Fibroblast of villous mesenchyme (primary cell): Measurements from ENCODE around the gene SSR1. TPM values are rescaled to one million over a fixed set of nuclear protein-coding genes. Genes with fewer than 3 reads are reported as not detected.
"Not testable (repeated sequence)": the region's sequence is repeated elsewhere in the genome, so short reads cannot be mapped to it uniquely, and the experiment has no call there.

Experiments
- DNase-seq: peaks from one replicate; pipeline ENCODE4 v3.0.0-alpha.2; 2010; ENCODE audit warnings: low read depth
- H3K4me3 ChIP-seq: 2 replicates; pipeline ENCODE4 v1.5.1; 2011; ENCODE audit warnings: low read depth, mild to moderate bottlenecking, low read length
- total RNA-seq: library from RNA; depleted of rRNA; stranded (reverse); fragments of >200 nt; gene quantifications from 2 replicates; pipeline ENCODE4 v1.2.3, GENCODE V29; 2012
- TF ChIP-seq, protein P1 (sequence below): IDR thresholded peaks from 2 replicates; pipeline ENCODE4 v1.5.1; 2012; ENCODE audit warnings: low read depth, mild to moderate bottlenecking, low read length; ENCODE audit not compliant: insufficient read depth

Gene SSR1
- total RNA-seq, 1 donor: 203 TPM

DNA sequence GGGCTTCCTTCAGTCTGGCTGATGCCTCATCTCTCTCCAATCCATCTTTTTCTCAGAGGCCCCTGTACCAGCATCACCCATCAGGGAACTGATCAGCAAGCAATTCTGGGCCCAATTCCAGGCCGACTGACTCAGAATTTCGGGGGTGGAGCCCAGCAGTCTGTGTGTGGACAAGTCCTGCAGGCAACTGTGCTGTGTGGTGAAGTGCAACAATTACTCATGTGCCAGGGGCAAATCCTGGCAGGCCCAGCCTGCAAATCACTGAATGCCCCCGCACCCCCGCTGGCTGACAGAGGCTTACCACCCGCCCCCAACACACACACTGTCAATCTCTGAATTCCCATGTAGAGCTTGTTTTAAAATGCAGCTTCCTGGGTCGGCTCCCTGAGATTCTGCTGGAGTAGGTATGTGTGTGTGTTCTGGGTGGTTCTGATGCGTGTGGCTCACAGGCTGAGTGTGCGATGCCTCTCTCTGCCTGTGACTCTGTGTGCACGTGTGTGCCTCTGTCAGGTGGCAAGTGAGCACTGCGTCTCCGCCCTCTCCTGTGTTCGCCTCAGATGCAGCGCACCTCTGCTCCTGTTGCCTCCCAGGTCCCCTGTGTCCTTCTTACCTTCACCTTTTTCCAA, 45.4 kb downstream of the SSR1 start:
- H3K4me3 ChIP-seq: no peak overlapping the region
- TF ChIP-seq, protein P1, sequence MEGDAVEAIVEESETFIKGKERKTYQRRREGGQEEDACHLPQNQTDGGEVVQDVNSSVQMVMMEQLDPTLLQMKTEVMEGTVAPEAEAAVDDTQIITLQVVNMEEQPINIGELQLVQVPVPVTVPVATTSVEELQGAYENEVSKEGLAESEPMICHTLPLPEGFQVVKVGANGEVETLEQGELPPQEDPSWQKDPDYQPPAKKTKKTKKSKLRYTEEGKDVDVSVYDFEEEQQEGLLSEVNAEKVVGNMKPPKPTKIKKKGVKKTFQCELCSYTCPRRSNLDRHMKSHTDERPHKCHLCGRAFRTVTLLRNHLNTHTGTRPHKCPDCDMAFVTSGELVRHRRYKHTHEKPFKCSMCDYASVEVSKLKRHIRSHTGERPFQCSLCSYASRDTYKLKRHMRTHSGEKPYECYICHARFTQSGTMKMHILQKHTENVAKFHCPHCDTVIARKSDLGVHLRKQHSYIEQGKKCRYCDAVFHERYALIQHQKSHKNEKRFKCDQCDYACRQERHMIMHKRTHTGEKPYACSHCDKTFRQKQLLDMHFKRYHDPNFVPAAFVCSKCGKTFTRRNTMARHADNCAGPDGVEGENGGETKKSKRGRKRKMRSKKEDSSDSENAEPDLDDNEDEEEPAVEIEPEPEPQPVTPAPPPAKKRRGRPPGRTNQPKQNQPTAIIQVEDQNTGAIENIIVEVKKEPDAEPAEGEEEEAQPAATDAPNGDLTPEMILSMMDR: no peak
- peak; percentile 76 for DNase-seq

DNA sequence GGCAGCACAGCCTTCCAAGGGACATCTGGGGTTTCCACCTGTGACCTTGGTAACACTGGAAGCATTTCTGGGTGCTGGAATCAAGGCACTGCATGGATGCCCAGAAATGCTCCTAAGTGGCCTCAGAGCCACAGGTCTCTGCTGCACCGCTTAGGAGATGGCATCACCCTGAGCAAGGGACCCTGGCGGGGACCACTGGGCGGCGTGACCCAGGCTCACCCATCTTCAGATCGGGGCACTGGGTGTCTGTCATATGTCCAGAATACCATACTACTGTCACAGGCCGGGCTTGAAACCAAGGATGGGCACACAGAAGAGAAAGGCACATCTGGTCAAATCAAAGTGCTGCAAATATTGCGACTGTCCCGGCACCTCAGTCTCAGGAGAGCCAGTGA, 45.9 kb downstream of the SSR1 start:
- no peak for DNase-seq

DNA sequence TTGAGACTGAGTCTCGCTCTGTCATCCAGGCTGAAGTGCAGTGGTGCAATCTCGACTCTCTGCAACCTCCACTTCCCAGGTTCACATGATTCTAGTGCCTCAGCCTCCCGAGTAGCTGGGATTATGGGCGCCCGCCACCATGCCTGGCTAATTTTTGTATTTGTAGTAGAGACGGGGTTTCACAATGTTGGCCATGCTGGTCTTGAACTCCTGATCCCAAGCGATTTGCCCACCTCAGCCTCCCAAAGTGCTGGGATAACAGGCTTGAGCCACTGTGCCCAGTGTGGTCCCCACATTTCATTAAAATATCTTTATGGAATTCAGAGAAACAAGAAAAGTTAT, 47.6 kb downstream of the SSR1 start:
- not testable (repeated sequence) for DNase-seq, H3K4me3 ChIP-seq

More for the DNA sequence above, 45.9 kb downstream of the SSR1 start:
- TF ChIP-seq, protein P1: no peak
- no peak overlapping the region for H3K4me3 ChIP-seq

DNA sequence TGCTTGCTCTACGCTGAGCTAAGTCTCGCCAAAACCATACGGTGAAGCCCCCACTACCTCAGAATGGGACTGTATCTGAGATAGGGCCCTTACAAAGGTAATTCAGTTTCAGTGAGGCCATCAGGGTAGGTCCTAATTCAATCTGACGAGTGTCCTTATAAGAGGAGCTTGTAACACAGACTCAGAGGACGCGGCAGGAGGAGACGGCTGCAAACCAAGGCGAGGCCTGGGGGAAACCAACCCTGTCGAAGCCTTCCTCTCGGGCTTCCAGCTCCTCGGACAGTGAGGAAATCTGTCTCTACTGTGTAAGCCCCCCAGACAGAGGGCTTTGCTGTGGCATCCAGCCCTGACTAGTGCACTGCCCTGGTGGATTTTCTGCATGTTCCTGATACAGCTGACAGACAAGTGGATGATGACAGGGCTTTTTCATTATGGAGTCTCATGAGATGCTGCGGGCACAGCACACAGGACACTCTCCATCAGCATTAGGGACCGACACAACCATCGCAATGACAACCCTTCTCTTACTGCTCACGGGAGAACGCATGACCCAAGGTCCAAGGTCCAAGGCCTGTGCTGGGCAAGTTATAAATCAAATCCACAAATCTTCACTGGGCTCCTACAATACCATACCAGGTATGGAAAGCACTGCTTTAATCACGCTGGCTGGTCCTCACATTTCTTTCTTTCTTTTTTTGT, 48.2 kb downstream of the SSR1 start:
- TF ChIP-seq, protein P1: no peak
- H3K4me3 ChIP-seq: no peak overlapping the region
- no peak for DNase-seq

DNA sequence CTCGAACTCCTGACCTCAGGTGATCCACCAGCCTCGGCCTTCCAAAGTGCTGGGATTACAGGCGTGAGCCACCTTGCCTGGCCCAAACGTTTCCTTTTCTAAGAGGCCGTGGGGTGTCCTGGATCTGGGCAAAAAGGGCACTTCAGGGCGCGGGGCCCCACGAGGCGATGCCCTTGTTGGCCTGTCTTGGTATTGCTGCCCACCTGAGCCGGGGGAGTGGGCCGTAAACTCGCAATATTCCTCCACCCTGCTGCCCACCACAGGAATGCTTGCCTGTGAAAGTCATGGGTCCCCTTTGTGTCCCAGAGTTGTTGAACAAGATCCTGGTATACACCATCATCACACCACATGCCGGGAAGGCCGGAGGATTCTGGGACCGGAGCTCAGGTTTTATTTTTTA, 49.0 kb downstream of the SSR1 start:
- TF ChIP-seq, protein P1: no peak
- H3K4me3 ChIP-seq: no peak overlapping the region
- DNase-seq: no peak

DNA sequence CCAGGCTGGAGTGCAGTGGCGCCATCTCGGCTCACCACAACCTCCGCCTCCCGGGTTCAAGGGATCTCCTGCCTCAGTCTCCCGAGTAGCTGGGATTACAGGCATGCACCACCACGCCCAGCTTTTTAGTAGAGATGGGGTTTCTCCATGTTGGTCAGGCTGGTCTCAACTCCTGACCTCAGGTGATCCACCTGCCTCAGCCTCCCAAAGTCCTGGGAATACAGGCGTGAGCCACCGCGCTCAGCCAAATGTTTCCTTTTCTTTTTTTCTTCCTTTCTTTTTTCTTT, 49.5 kb downstream of the SSR1 start:
- not testable (repeated sequence) for DNase-seq, H3K4me3 ChIP-seq

DNA sequence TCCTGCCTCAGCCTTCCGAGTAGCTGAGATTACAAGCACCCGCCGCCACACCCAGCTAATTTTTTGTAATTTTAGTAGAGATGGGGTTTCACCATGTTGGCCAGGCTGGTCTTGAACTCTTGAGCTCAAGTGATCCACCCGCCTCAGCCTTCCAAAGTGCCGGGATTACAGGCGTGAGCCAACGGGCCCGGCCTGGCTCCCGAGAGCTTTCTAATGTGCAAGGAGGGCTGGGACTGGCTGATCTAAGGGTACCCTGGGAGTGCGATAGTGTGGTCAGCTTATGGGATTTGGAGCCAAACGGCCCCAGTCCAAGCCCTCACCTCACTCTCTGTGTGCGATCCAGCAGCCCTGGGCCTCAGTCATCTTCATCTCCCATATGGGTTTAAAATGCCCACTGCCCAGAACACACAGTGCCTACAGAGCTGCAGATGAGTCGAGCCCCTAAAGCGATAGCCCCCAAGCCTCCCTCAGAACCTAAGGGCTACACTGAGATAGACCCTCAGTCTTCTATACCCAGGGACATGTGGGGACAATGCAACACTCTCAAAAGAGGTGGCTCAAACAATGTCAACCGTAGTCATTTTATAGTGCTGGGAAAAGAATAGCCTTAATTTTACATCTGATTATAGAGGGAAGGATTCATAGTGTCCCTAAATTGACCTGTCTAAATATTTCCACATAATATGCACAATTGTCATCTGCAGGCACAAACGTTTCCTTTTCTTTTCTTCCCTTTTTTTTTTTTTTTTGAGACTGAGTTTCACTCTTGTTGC, 50.1 kb downstream of the SSR1 start:
- TF ChIP-seq, protein P1: no peak
- no peak overlapping the region for H3K4me3 ChIP-seq
- no peak for DNase-seq

DNA sequence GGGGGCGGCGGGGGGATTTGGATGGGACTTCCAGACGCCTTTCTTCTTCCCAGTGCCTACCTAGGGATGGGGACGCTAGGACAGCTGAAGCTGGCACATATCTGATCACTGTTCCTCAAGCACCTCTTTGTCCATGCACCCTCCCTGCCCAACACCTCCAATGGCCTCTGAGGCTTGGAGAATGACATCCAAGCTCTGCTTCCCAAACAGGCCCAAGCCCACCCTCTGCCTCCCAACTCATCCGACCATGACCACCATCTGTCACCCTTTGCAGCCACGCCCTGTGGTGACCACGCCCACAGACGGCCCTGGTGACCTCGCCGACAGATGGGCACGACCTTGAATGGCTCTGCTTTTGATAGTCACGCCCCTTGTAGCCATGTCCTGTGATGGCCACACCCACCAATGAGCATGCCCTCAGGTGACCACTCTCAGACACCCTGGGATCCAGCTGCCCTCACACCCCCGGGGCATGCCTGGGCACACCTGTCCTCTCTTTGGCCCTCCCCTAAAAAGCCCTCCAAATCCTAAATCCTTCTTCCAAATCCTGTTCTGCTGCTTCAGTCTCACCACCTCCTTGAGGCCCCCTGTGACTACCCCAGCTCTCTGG, 51.0 kb downstream of the SSR1 start:
- DNase-seq: no peak
- peak overlapping the region; percentile 81 for H3K4me3 ChIP-seq
- TF ChIP-seq, protein P1: no peak
